ENCODE results near the gene PSKH1.
A peak's percentile ranks its signal among the peaks of the same experiment; 100 is the strongest.

The PSKH1 gene

DNA sequence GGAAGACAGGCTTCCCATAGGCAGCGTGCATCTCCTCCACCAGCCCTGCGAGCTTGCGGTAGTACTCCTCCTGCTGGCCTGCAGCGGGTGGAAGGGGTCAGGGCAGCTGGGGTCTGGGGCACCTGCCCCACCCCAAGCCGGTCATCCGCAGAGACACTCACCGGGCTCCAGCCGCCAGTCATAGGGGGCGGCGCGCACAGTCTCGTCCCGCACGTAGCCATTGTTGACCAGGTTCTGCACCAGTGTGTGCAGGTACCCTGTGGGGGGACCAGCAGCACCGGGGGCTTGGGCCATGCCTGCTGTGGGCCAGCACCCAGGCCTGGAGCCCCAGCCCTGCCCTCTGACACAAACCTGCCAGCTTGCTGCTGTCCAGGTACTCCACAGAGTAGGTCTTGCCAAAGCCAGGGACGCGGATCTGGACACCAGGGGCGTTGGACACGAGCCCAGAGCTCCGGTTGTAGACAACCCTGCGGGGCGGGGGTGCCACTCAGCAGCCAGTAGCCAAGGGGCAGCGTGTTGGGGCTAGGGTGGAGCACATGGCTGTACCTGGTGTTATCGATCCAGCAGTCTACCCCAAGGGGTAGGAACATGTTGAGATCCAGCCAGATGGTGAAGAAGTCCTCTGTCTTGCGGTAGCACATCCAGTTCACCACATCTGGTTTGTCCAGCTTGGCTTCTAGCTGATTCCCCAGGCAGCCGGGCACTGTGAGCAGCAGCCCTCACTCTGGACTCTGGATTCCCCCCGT, 49.6 kb downstream of the PSKH1 start:
- Histone ChIP-seq H3K27ac (ENCODE audit: low read depth, low read length) (peak overlapping the region; percentile 85), H3K36me3 (ENCODE audit: control insufficient read depth, insufficient read depth, low read length) (peaks cover 13% of the 10 kb centered on the region), H3K4me3 (ENCODE audit: low read length) (no peak overlapping the region), H3K9ac (ENCODE audit: low read length) (no peak overlapping the region), H3K4me1 (ENCODE audit: control insufficient read depth, insufficient read depth, low read length) (peaks cover 16% of the 10 kb centered on the region), H3K27me3 (ENCODE audit: control insufficient read depth, insufficient read depth, low read length) (no peaks in the 10 kb centered on the region)

GRCh38 chr16:67943256-67943618, 50.2 kb downstream of the PSKH1 start:
- Histone ChIP-seq H3K36me3 (ENCODE audit: control insufficient read depth, insufficient read depth, low read length) (peaks cover 17% of the 10 kb centered on the region), H3K27me3 (ENCODE audit: control insufficient read depth, insufficient read depth, low read length) (no peaks in the 10 kb centered on the region), H3K4me1 (ENCODE audit: control insufficient read depth, insufficient read depth, low read length) (peaks cover 16% of the 10 kb centered on the region), H3K9ac (ENCODE audit: low read length) (no peak overlapping the region), H3K4me3 (ENCODE audit: low read length) (no peak overlapping the region), H3K27ac (ENCODE audit: low read depth, low read length) (peak overlapping the region; percentile 85)

DNA sequence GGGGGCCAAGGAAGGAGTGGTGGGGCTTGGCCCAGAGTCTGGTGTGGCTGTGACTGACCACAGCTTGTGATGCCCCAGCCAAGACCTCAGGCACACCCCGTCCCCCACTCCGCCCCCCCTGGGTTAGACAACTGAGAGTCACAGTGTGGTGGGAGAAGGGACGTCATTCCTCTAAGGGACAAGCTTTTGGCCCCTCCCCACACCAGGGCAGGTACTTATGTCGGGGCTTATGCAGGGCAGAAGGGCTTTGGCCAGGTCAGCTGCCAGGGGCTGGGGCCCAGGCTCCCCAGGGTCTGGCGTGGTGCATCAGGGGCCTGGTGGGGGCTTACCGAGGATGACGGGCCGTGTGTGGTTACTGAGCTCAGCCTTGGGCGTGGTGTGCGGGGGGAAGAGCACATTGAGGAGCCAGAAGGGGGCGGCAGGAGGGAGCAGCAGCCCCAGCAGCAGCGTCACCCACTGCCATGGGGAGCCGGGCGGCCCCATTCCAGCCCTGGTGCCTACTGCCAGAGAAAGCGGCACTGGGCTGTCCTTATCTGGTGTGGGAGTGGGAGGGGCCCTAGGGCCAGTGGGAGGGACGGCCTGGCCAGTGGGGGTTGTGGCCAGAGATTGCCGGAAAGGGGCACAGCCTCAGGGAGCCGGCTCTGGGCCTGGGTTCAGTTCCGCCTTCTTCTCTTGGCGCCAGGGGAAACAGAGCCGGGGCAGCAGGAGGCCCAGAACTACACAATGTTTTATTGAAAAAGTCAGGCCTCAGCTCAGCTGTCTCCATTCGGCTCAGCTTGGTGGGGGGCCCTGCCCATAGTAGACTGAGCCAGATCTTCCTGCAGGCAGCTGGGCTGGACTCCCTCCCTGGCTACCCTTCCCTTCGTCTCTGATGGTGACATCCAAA, 50.8 kb downstream of the PSKH1 start, which contains the start of gene LCAT:
Gene LCAT (minus strand): TSS at position 502 of the 886 bp plus-strand sequence. CDS start 19 bp downstream, at position 483.
- Histone ChIP-seq H3K27me3 (ENCODE audit: control insufficient read depth, insufficient read depth, low read length) (no peaks in the 10 kb centered on the region), H3K4me1 (ENCODE audit: control insufficient read depth, insufficient read depth, low read length) (peaks cover 16% of the 10 kb centered on the region), H3K4me3 (ENCODE audit: low read length) (peak within 1 kb of the TSS; percentile 17), H3K36me3 (ENCODE audit: control insufficient read depth, insufficient read depth, low read length) (peaks cover 24% of the 10 kb centered on the region), H3K9ac (ENCODE audit: low read length) (no peak within 1 kb of the TSS), H3K27ac (ENCODE audit: low read depth, low read length) (peak within 1 kb of the TSS; percentile 85)

GRCh38 chr16:67944690-67945391, 51.8 kb downstream of the PSKH1 start:
- H3K4me3 ChIP-seq (ENCODE audit: low read length), result no peak overlapping the region
- H3K27me3 ChIP-seq (ENCODE audit: control insufficient read depth, insufficient read depth, low read length), result no peaks in the 10 kb centered on the region
- peaks cover 16% of the 10 kb centered on the region for H3K4me1 ChIP-seq (ENCODE audit: control insufficient read depth, insufficient read depth, low read length)
- peak overlapping the region; percentile 85 for H3K27ac ChIP-seq (ENCODE audit: low read depth, low read length)
- H3K9ac ChIP-seq (ENCODE audit: low read length), result no peak overlapping the region
- H3K36me3 ChIP-seq (ENCODE audit: control insufficient read depth, insufficient read depth, low read length), result peaks cover 31% of the 10 kb centered on the region

DNA sequence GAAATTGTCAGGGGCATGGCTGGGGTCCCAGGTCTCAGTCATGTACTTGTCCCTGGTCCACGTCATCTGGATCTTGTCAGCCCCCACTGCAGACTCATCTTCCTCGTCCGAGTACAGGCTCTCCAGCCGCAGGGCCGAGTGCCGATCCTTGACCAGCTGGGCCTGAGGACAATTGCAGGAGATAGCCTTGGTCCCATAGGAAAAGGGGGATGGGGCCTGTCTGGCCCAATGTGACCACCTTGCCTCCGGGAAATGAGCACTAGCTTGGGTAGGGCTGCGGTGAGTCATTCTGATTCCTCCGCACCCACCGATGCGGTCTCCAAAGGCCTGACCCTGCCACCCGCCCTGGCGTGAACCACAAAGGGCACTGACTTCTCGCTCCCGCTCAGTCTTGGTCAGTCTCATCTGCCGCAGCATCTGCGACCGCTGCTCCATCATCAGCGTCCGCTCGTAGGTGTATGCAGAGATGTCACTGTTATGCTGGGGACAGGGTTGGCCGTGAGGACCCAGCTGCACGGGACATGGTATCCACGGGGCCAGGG, 52.4 kb downstream of the PSKH1 start:
- Histone ChIP-seq H3K4me1 (ENCODE audit: control insufficient read depth, insufficient read depth, low read length) (peaks cover 16% of the 10 kb centered on the region), H3K4me3 (ENCODE audit: low read length) (no peak overlapping the region), H3K27me3 (ENCODE audit: control insufficient read depth, insufficient read depth, low read length) (no peaks in the 10 kb centered on the region), H3K36me3 (ENCODE audit: control insufficient read depth, insufficient read depth, low read length) (peaks cover 37% of the 10 kb centered on the region), H3K9ac (ENCODE audit: low read length) (no peak overlapping the region), H3K27ac (ENCODE audit: low read depth, low read length) (no peak overlapping the region)

DNA sequence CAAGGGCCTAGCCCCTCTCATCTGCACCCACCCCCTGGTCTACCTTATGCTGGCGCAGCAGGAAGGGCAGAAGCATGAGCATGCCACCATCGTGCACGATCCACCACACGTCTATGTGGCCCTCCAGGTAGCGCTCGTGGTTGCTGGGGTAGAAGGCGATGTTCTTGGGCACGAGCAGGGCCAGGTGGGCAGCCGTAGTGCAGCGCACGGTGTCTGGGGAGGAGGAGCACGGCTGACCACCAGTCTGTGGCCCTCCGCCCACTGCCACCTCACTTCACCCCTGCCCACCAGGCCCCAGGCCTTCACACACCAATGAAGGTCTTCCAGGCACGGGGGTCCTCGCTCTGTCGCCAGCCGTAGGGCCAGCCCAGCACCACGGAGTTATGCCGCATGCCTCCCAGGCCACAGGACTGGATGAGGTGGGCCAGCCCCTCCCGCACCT, 53.1 kb downstream of the PSKH1 start:
- Histone ChIP-seq H3K27ac (ENCODE audit: low read depth, low read length) (no peak overlapping the region), H3K4me1 (ENCODE audit: control insufficient read depth, insufficient read depth, low read length) (peaks cover 17% of the 10 kb centered on the region)

GRCh38 chr16:67946966-67947558, 54.0 kb downstream of the PSKH1 start:
- peaks cover 26% of the 10 kb centered on the region for H3K4me1 ChIP-seq (ENCODE audit: control insufficient read depth, insufficient read depth, low read length)
- H3K27ac ChIP-seq (ENCODE audit: low read depth, low read length), result no peak overlapping the region
- no peak overlapping the region for H3K9ac ChIP-seq (ENCODE audit: low read length)
- H3K27me3 ChIP-seq (ENCODE audit: control insufficient read depth, insufficient read depth, low read length), result no peaks in the 10 kb centered on the region
- H3K36me3 ChIP-seq (ENCODE audit: control insufficient read depth, insufficient read depth, low read length), result peaks cover 51% of the 10 kb centered on the region
- H3K4me3 ChIP-seq (ENCODE audit: low read length), result no peak overlapping the region

More for the DNA sequence above, 53.1 kb downstream of the PSKH1 start:
- no peak overlapping the region for H3K4me3 ChIP-seq (ENCODE audit: low read length)
- peaks cover 44% of the 10 kb centered on the region for H3K36me3 ChIP-seq (ENCODE audit: control insufficient read depth, insufficient read depth, low read length)
- H3K27me3 ChIP-seq (ENCODE audit: control insufficient read depth, insufficient read depth, low read length), result no peaks in the 10 kb centered on the region
- no peak overlapping the region for H3K9ac ChIP-seq (ENCODE audit: low read length)

DNA sequence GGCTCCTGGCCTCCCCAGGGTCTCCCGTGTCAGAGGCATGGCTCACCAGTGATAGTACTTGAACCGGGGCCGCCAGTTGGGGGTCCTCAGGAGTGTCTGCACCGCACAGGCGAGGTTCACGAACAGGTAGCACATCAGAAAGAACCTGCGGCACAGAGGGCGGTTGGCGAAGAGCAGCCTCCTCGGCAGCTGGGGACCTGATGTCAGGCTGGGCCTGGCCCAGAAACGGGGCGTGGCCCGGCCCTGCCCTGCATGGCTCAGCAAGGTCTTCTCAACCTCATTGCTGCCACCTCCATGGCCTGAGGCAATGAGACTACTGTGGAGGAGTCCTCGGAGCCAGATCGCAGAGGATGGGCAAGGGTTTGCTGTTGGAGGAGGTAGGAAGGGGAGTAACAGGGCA, 55.0 kb downstream of the PSKH1 start:
- peaks cover 51% of the 10 kb centered on the region for H3K36me3 ChIP-seq (ENCODE audit: control insufficient read depth, insufficient read depth, low read length)

DNA sequence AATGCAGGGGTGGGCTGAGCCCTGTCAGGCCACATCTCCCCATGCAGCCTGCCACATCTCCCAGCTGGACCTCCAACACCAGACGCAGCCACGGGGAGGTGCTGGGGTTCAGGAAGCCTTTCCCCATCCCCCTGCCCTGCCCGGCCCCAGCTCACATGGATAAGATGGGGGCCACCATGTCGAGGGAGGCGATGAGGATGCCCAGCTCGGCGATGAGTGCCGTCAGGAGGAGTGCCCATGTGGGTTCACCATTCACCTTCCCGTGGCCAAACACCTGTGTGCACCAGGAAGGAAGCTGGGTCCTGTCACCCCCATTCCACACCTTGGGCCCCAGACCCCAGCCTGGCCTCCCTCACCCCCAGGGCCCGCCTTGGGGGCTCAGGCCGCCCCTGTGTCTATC, 56.6 kb downstream of the PSKH1 start:
- Histone ChIP-seq H3K36me3 (ENCODE audit: control insufficient read depth, insufficient read depth, low read length) (peaks cover 59% of the 10 kb centered on the region), H3K9ac (ENCODE audit: low read length) (no peak overlapping the region), H3K4me3 (ENCODE audit: low read length) (no peak overlapping the region), H3K27me3 (ENCODE audit: control insufficient read depth, insufficient read depth, low read length) (no peaks in the 10 kb centered on the region), H3K4me1 (ENCODE audit: control insufficient read depth, insufficient read depth, low read length) (peaks cover 16% of the 10 kb centered on the region), H3K27ac (ENCODE audit: low read depth, low read length) (no peak overlapping the region)

More for the DNA sequence above, 55.0 kb downstream of the PSKH1 start:
- Histone ChIP-seq H3K4me3 (ENCODE audit: low read length) (no peak overlapping the region), H3K4me1 (ENCODE audit: control insufficient read depth, insufficient read depth, low read length) (peaks cover 27% of the 10 kb centered on the region), H3K9ac (ENCODE audit: low read length) (no peak overlapping the region), H3K27me3 (ENCODE audit: control insufficient read depth, insufficient read depth, low read length) (no peaks in the 10 kb centered on the region), H3K27ac (ENCODE audit: low read depth, low read length) (no peak overlapping the region)

GRCh38 chr16:67950335-67950843, 57.3 kb downstream of the PSKH1 start:
- Histone ChIP-seq H3K9ac (ENCODE audit: low read length) (no peak overlapping the region), H3K4me1 (ENCODE audit: control insufficient read depth, insufficient read depth, low read length) (peaks cover 11% of the 10 kb centered on the region), H3K36me3 (ENCODE audit: control insufficient read depth, insufficient read depth, low read length) (peaks cover 57% of the 10 kb centered on the region), H3K27me3 (ENCODE audit: control insufficient read depth, insufficient read depth, low read length) (no peaks in the 10 kb centered on the region), H3K27ac (ENCODE audit: low read depth, low read length) (no peak overlapping the region), H3K4me3 (ENCODE audit: low read length) (no peak overlapping the region)

GRCh38 chr16:67951485-67951884, 58.4 kb downstream of the PSKH1 start:
- no peak overlapping the region for H3K4me3 ChIP-seq (ENCODE audit: low read length)
- H3K4me1 ChIP-seq (ENCODE audit: control insufficient read depth, insufficient read depth, low read length), result peaks cover 11% of the 10 kb centered on the region
- no peak overlapping the region for H3K9ac ChIP-seq (ENCODE audit: low read length)
- H3K27me3 ChIP-seq (ENCODE audit: control insufficient read depth, insufficient read depth, low read length), result no peaks in the 10 kb centered on the region
- peak overlapping the region; percentile 55 for H3K27ac ChIP-seq (ENCODE audit: low read depth, low read length)
- H3K36me3 ChIP-seq (ENCODE audit: control insufficient read depth, insufficient read depth, low read length), result peaks cover 55% of the 10 kb centered on the region
